Natural killer cell treated with Interleukin-12 subunit alpha and Interleukin-12 subunit beta and Interleukin-15 and Interleukin-18, amount 100 ng/mL, for 72 hours (primary cell): ENCODE data around the gene GLB1L3. TPM values are rescaled to one million over a fixed set of nuclear protein-coding genes. Genes with fewer than 3 reads are reported as not detected.

Experiments
- ATAC-seq, 2 donors: fragments of 150-1000 bp; cut with Tn5 transposase in 1 of 2; sonication (Bioruptor Pico), chemical (Tn5 transposase) in 1 of 2; 2 replicates each; pipeline ENCODE4 v1.10.0; 2021
- DNase-seq: peaks from one replicate; pipeline ENCODE4 v3.0.0; 2022; ENCODE audit warnings: low spot score
- H3K27ac Mint-ChIP-seq, 2 donors: 1 replicate in 1 of 2; 2 replicates in 1 of 2; pipeline ENCODE4 v1.8.0; 2022; ENCODE audit warnings: mixed read lengths in 2 of 2, mild to moderate bottlenecking in 1 of 2, moderate library complexity in 1 of 2
- H3K27me3 Mint-ChIP-seq, 2 donors: 1 replicate in 1 of 2; 2 replicates in 1 of 2; pipeline ENCODE4 v1.8.0; 2022; ENCODE audit warnings: mixed read lengths in 2 of 2
- H3K36me3 Mint-ChIP-seq: one replicate; pipeline ENCODE4 v1.8.0; 2022; ENCODE audit warnings: mixed read lengths
- H3K4me1 Mint-ChIP-seq, 2 donors: 1 replicate in 1 of 2; 2 replicates in 1 of 2; pipeline ENCODE4 v1.8.0; 2022; ENCODE audit warnings: low read depth in 2 of 2, mixed read lengths in 2 of 2, mild to moderate bottlenecking in 1 of 2
- H3K4me3 Mint-ChIP-seq: one replicate; pipeline ENCODE4 v1.8.0; 2022; ENCODE audit warnings: mixed read lengths
- H3K9me3 Mint-ChIP-seq: 2 replicates; pipeline ENCODE4 v1.8.0; 2022; ENCODE audit warnings: mixed read lengths
- total RNA-seq, 2 donors: library from RNA; stranded (reverse); gene quantifications; one replicate each; pipeline ENCODE4 v1.2.3, GENCODE V29; 2022

GLB1L3 gene
- total RNA-seq, 2 donors from 2014 or later = 1.9 TPM; not detected in 1

GRCh38 chr11:134257101-134257500 is 19.1 kb upstream of the GLB1L3 start:
- Mint-ChIP-seq H3K4me3 (no peak overlapping the region), H3K27ac (no peak overlapping the region), H3K27me3 (no peaks in the 10 kb centered on the region), H3K9me3 (no peaks in the 10 kb centered on the region), H3K36me3 (peaks cover 18% of the 10 kb centered on the region), H3K4me1 (peaks cover 27 to 31% of the 10 kb centered on the region in 2 donors)
- DNase-seq (no peak), ATAC-seq (no peak)

- H3K4me3 Mint-ChIP-seq = no peak overlapping the region
- H3K9me3 Mint-ChIP-seq = no peaks in the 10 kb centered on the region
- no peaks in the 10 kb centered on the region for H3K27me3 Mint-ChIP-seq
- H3K27ac Mint-ChIP-seq = no peak overlapping the region
- DNase-seq (no peak), ATAC-seq (no peak)
- H3K36me3 Mint-ChIP-seq = peaks cover 18% of the 10 kb centered on the region
- H3K4me1 Mint-ChIP-seq = peaks cover 16 to 20% of the 10 kb centered on the region in 2 donors
These were observed 17.6 kb upstream of the GLB1L3 start for GRCh38 chr11:134258577-134258976.

DNA sequence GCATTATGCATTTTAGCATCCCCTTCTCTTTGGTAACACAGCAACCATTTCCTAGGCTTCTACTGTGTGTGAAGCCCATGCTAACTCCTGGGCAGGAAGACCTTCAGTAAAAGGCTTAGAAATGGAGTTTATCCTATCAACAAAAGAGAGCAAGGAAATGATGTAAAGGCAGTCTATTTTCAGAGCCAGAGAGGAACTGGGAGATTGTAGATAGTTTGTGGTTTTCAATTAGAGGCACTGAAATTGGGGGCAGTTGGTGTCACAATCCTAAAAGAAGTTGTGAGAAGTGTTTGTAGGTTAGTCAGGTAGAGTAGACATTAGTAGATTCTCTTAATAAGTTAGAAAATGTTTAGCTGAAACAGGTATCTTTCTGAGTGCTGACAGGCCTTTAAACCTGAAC is 15.7 kb upstream of the GLB1L3 start:
- Mint-ChIP-seq H3K4me3 (no peak overlapping the region), H3K9me3 (no peaks in the 10 kb centered on the region), H3K27me3 (no peaks in the 10 kb centered on the region), H3K27ac (no peak overlapping the region), H3K4me1 (peaks cover 6% of the 10 kb centered on the region in 2 donors), H3K36me3 (peaks cover 18% of the 10 kb centered on the region)
- ATAC-seq (no peak), DNase-seq (no peak)

- H3K4me3 Mint-ChIP-seq = no peak overlapping the region
- no peaks in the 10 kb centered on the region for H3K27me3 Mint-ChIP-seq
- no peaks in the 10 kb centered on the region for H3K9me3 Mint-ChIP-seq
- peaks cover 2 to 3% of the 10 kb centered on the region in 2 donors for H3K4me1 Mint-ChIP-seq
- H3K36me3 Mint-ChIP-seq = peaks cover 18% of the 10 kb centered on the region
- ATAC-seq (no peak), DNase-seq (no peak)
- no peak overlapping the region for H3K27ac Mint-ChIP-seq
These were observed 15.2 kb upstream of the GLB1L3 start for GRCh38 chr11:134260983-134261382.

GRCh38 chr11:134261626-134262488 is 14.3 kb upstream of the GLB1L3 start:
- H3K27ac Mint-ChIP-seq = no peak overlapping the region
- peaks cover 18% of the 10 kb centered on the region for H3K36me3 Mint-ChIP-seq
- H3K9me3 Mint-ChIP-seq = no peaks in the 10 kb centered on the region

GRCh38 chr11:134264966-134265764 is 11.0 kb upstream of the GLB1L3 start:
- no peak for ATAC-seq
- no peaks in the 10 kb centered on the region for H3K27me3 Mint-ChIP-seq
- no peak overlapping the region for H3K27ac Mint-ChIP-seq
- DNase-seq = no peak
- H3K4me3 Mint-ChIP-seq = no peak overlapping the region
- H3K9me3 Mint-ChIP-seq = no peaks in the 10 kb centered on the region
- H3K4me1 Mint-ChIP-seq = peaks cover 5 to 13% of the 10 kb centered on the region in 2 donors
- H3K36me3 Mint-ChIP-seq = peaks cover 1% of the 10 kb centered on the region

More at GRCh38 chr11:134261626-134262488, 14.3 kb upstream of the GLB1L3 start:
- H3K4me3 Mint-ChIP-seq = no peak overlapping the region
- DNase-seq = no peak
- no peaks in the 10 kb centered on the region for H3K27me3 Mint-ChIP-seq
- peaks cover 5 to 6% of the 10 kb centered on the region in 2 donors for H3K4me1 Mint-ChIP-seq
- ATAC-seq = peak in 1 of 2 donors; percentile 45

DNA sequence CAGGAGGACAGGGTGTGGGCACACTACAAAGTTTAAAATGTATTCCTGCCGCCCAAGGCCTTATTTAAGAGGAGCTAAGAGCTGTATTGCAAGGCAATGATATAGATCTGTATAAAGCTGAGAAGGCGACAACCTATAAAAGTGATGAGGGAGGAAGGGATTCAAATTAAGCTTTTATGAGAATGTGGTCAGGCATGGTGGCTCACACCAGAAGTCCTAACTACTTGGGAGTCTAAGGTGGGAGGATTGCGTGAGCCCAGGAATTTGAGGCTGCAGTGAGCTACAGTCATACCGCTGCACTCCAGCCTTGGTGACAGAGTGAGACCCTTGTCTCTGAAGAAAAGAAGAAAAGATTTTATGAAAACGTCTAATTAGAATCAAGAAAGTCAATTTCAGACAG is 9.7 kb upstream of the GLB1L3 start:
- H3K27me3 Mint-ChIP-seq = peaks cover 6 to 8% of the 10 kb centered on the region in 2 donors
- ATAC-seq = no peak
- no peaks in the 10 kb centered on the region for H3K36me3 Mint-ChIP-seq
- DNase-seq = no peak
- H3K9me3 Mint-ChIP-seq = no peaks in the 10 kb centered on the region
- H3K4me3 Mint-ChIP-seq = no peak overlapping the region
- no peak overlapping the region for H3K27ac Mint-ChIP-seq
- H3K4me1 Mint-ChIP-seq = peaks cover 11 to 21% of the 10 kb centered on the region in 2 donors

GRCh38 chr11:134266841-134267251 is 9.3 kb upstream of the GLB1L3 start:
- ATAC-seq (no peak), DNase-seq (no peak)
- Mint-ChIP-seq H3K9me3 (no peaks in the 10 kb centered on the region), H3K27me3 (peaks cover 8 to 11% of the 10 kb centered on the region in 2 donors), H3K27ac (no peak overlapping the region), H3K36me3 (no peaks in the 10 kb centered on the region), H3K4me1 (peaks cover 11 to 21% of the 10 kb centered on the region in 2 donors), H3K4me3 (no peak overlapping the region)

DNA sequence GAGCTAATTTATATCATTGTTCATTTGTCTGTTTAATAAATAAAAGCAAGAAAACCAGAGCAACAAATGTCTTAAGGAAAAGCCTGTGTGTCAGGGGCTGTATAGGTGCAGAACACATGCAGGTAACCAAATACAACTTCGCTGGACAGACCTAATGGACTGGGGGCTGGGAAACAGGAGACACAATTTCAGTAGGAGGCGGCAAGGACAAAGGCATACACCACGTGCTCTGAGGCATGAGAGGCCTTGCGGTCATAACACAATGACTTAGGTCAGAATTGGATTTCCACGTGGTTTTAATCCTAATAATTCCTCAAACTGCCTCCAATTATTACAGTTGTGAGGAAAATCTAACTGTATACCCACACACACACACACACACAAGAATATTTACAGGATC is 8.7 kb upstream of the GLB1L3 start:
- H3K27ac Mint-ChIP-seq = no peak overlapping the region
- H3K4me3 Mint-ChIP-seq = no peak overlapping the region
- peaks cover 11 to 21% of the 10 kb centered on the region in 2 donors for H3K4me1 Mint-ChIP-seq

GRCh38 chr11:134267966-134268365 is 8.2 kb upstream of the GLB1L3 start:
- no peak overlapping the region for H3K4me3 Mint-ChIP-seq
- no peak overlapping the region for H3K27ac Mint-ChIP-seq
- H3K27me3 Mint-ChIP-seq = peaks cover 13 to 17% of the 10 kb centered on the region in 2 donors
- H3K36me3 Mint-ChIP-seq = no peaks in the 10 kb centered on the region
- ATAC-seq (no peak), DNase-seq (no peak)
- H3K9me3 Mint-ChIP-seq = no peaks in the 10 kb centered on the region
- peaks cover 11 to 21% of the 10 kb centered on the region in 2 donors for H3K4me1 Mint-ChIP-seq

More for the DNA sequence above, 8.7 kb upstream of the GLB1L3 start:
- H3K27me3 Mint-ChIP-seq = peaks cover 8 to 13% of the 10 kb centered on the region in 2 donors
- DNase-seq = no peak
- ATAC-seq = no peak
- no peaks in the 10 kb centered on the region for H3K9me3 Mint-ChIP-seq
- no peaks in the 10 kb centered on the region for H3K36me3 Mint-ChIP-seq

DNA sequence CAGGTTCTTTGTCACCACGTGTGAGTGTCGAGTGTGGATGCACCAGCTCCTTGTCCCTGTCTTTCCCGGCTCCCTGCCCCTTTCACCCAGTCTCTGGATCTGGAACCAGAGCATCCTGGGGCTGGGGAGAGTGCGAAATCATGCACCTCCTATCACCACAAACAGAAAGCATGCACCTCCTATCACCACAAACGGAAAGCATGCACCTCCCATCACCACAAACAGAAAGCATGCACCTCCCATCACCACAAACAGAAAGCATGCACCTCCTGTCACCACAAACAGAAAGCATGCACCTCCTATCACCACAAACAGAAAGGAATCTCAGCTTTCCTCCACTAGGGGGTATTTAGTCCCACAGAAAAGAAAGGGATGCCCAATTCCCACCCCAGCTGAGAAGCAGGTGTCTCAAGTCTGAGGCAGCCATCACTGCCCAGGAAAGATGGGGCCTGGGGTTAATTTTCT is 5.9 kb upstream of the GLB1L3 start:
- peaks cover 29 to 34% of the 10 kb centered on the region in 2 donors for H3K27me3 Mint-ChIP-seq
- peak overlapping the region in 1 of 2 donors; percentile 46 for H3K27ac Mint-ChIP-seq
- DNase-seq = no peak
- H3K36me3 Mint-ChIP-seq = no peaks in the 10 kb centered on the region
- ATAC-seq = no peak
- H3K4me1 Mint-ChIP-seq = peaks cover 13 to 27% of the 10 kb centered on the region in 2 donors
- H3K4me3 Mint-ChIP-seq = peak overlapping the region; percentile 51
- no peaks in the 10 kb centered on the region for H3K9me3 Mint-ChIP-seq

DNA sequence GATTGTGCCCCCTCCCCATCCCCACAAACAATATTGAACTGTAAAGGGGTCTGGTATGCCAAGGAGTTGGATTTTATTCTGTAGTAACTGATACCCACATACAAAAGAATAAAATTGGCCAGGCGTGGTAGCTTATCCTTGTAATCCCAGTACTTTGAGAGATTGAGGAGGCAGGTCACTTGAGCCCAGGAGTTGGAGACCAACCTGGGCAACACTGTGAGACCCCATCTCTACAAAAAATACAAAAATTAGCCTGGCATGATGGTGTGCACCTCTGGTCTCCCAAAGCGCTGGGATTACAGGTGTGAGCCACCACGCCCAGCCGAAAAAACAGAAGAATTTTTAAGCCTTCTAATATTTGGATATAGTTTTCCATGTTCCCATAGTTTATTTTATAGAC is 4.2 kb upstream of the GLB1L3 start:
- no peak for DNase-seq
- no peaks in the 10 kb centered on the region for H3K36me3 Mint-ChIP-seq
- H3K9me3 Mint-ChIP-seq = no peaks in the 10 kb centered on the region
- peaks cover 15 to 27% of the 10 kb centered on the region in 2 donors for H3K4me1 Mint-ChIP-seq
- no peak for ATAC-seq
- no peak overlapping the region for H3K4me3 Mint-ChIP-seq
- H3K27ac Mint-ChIP-seq = no peak overlapping the region
- H3K27me3 Mint-ChIP-seq = peaks cover 37 to 40% of the 10 kb centered on the region in 2 donors

GRCh38 chr11:134272381-134273316 is 3.5 kb upstream of the GLB1L3 start:
- no peak overlapping the region for H3K27ac Mint-ChIP-seq

More at GRCh38 chr11:134272381-134273316, 3.5 kb upstream of the GLB1L3 start:
- DNase-seq (no peak), ATAC-seq (no peak)
- peak overlapping the region; percentile 27 for H3K4me3 Mint-ChIP-seq
- peaks cover 40 to 47% of the 10 kb centered on the region in 2 donors for H3K27me3 Mint-ChIP-seq
- no peaks in the 10 kb centered on the region for H3K9me3 Mint-ChIP-seq
- peaks cover 19 to 32% of the 10 kb centered on the region in 2 donors for H3K4me1 Mint-ChIP-seq
- no peaks in the 10 kb centered on the region for H3K36me3 Mint-ChIP-seq
